K562 (cell line): ENCODE measurements around the gene MAST3. TPM values are rescaled to one million over a fixed set of nuclear protein-coding genes. Genes with fewer than 3 reads are reported as not detected.

Experiments used
- BACH1 ChIP-seq: fragments of 200-800 bp; sonication (Bioruptor generic); IDR thresholded peaks from 2 replicates; pipeline ENCODE4 v1.6.1; 2016; ENCODE audit warnings: missing genetic modification characterization, missing compliant biosample characterization
- BCL6 ChIP-seq: fragments of 250-450 bp; sonication (Bioruptor Pico); IDR thresholded peaks from 2 replicates; pipeline ENCODE4 v1.4.0; 2020
- CBX3 ChIP-seq, 2 experiments: IDR thresholded peaks; 1 replicate in 1 of 2; 2 replicates in 1 of 2; pipeline ENCODE4 v1.6.1; 2012; ENCODE audit warnings: inconsistent platforms in 2 of 2, low read length in 2 of 2, borderline replicate concordance in 1 of 2, control low read depth in 1 of 2
- DPF2 ChIP-seq: fragments of 450-650 bp; IDR thresholded peaks from 2 replicates; pipeline ENCODE4 v1.6.1; 2016
- LEF1 ChIP-seq: fragments of 450-650 bp; IDR thresholded peaks from 2 replicates; pipeline ENCODE4 v1.6.1; 2016; ENCODE audit warnings: mild to moderate bottlenecking
- MBD2 ChIP-seq: sonication (generic); IDR thresholded peaks from 2 replicates; pipeline ENCODE4 v1.6.1; 2016; ENCODE audit warnings: low read depth, borderline replicate concordance
- MYC ChIP-seq, 2 experiments: fragments of 250-450 bp in 1 of 2; sonication (Bioruptor Pico) in 1 of 2; IDR thresholded peaks; 2 replicates each; pipeline versions ENCODE4 v1.5.1 to v1.6.1; 2012 to 2021; ENCODE audit warnings: low read depth in 2 of 2, borderline replicate concordance in 1 of 2, improper control_type of control experiment in 1 of 2, low read length in 1 of 2, mild to moderate bottlenecking in 1 of 2, moderate library complexity in 1 of 2
- RNF2 ChIP-seq: sonication (generic); IDR thresholded peaks from 2 replicates; pipeline ENCODE4 v1.6.1; 2016
- SRSF9 ChIP-seq: fragments of 200-400 bp; formaldehyde crosslinking; IDR thresholded peaks from 2 replicates; pipeline ENCODE4 v1.6.1; 2017; ENCODE audit warnings: low read depth, low read length, borderline replicate concordance
- YBX1 ChIP-seq: fragments of 450-650 bp; IDR thresholded peaks from 2 replicates; pipeline ENCODE4 v1.7.1; 2016; ENCODE audit warnings: mild to moderate bottlenecking
- ZNF12 ChIP-seq: sonication (generic); formaldehyde crosslinking; IDR thresholded peaks from 2 replicates; pipeline ENCODE4 v1.4.0; 2020; ENCODE audit warnings: mild to moderate bottlenecking, missing genetic modification reagents
- ZNF583 ChIP-seq: fragments of 250-450 bp; sonication (Bioruptor Pico); IDR thresholded peaks from 2 replicates; pipeline ENCODE4 v1.4.0; 2020
- polyA plus RNA-seq, 8 experiments: library from polyadenylated mRNA; depleted of rRNA in 4 of 8; stranded (reverse) in 5 of 8; unstranded in 3 of 8; fragments of >200 nt; fragmentation: Nextera tagmentation in 2 of 8; fragmentation: Illumina TruSeq in 1 of 8; extraction: Ambion mirVana in 2 of 8; extraction: Trizol in 1 of 8; gene quantifications; 2 replicates each; pipeline versions ENCODE4 v1.2.1 to v1.2.3, GENCODE V29; 2011 to 2014; ENCODE audit warnings: inconsistent platforms in 1 of 8, missing spikeins in 1 of 8
- total RNA-seq, 7 experiments: library from RNA; depleted of rRNA in 6 of 7; stranded (reverse); fragments of >200 nt in 6 of 7; fragmentation: Illumina TruSeq in 2 of 7; extraction: Trizol in 2 of 7; gene quantifications; 2 replicates each; pipeline versions ENCODE4 v1.2.1 to v1.2.3, GENCODE V29; 2011 to 2021; ENCODE audit warnings: low replicate concordance in 1 of 7
- TF ChIP-seq, protein P1 (sequence below): fragments of 250-450 bp; sonication (Bioruptor Pico); IDR thresholded peaks from 2 replicates; pipeline ENCODE4 v1.6.1; 2021; ENCODE audit warnings: mild to moderate bottlenecking
- TF ChIP-seq, protein P2 (sequence below): IDR thresholded peaks from 2 replicates; pipeline ENCODE4 v1.6.1; 2012; ENCODE audit warnings: low read depth, low read length, improper control_type of control experiment, borderline replicate concordance
- TF ChIP-seq, protein P3 (sequence below): fragments of 200-400 bp; formaldehyde crosslinking; IDR thresholded peaks from 2 replicates; pipeline ENCODE4 v1.6.1; 2017; ENCODE audit warnings: mild to moderate bottlenecking, low read depth, low read length, moderate library complexity
- TF ChIP-seq, protein P4 (sequence below): fragments of 250-450 bp; sonication (Bioruptor Pico); IDR thresholded peaks from 2 replicates; pipeline ENCODE4 v1.8.0; 2021; ENCODE audit warnings: moderate library complexity, mild to moderate bottlenecking, inconsistent platforms
- TF ChIP-seq, protein P5 (sequence below): IDR thresholded peaks from 2 replicates; pipeline ENCODE4 v1.6.1; 2014; ENCODE audit warnings: antibody characterized with exemption
- TF ChIP-seq, protein P6 (sequence below): fragments of 150-350 bp; conservative IDR thresholded peaks from 2 replicates; pipeline ENCODE4 v1.6.1; 2014; ENCODE audit warnings: low read length

Gene MAST3
- total and polyA plus RNA-seq, 9 of the 15 experiments (the other 6 are each of a cell fraction or from before 2014, with no cell fraction given), result 0.94 to 9.9 (median 2.4) TPM

DNA sequence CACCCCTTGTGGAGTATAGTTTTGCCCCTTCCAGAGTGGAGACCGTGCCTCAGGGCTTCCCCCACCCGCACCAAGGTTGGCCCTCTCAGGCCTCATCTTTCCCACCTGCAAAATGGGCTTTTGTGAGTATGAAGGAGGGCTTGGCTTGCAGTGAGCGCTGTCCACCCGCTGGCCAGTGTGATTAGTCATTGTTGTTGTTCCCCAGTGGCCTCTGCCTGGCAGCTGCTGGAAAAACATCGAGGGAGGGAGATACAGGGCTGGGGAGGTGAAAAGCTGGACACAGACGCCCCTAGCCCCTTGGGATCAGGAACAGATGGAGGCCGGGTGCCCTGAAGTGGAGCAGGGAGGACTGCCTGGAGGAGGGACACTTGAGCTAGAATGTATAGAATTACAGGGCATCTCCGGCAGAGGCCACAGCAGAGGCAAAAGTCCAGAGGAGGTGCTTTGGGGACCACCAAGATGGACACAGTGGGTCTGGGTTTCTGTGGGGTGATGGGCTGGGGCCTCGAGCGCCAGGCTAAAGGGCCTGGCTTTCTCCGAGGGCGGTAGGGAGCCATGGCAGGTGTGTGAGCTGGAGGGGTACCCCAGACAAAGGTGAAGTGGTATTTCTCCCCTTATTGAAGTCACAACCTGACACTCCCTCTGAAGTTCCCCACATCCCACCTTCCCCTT lies 6.9 kb upstream of the MAST3 start (continued):
- TF ChIP-seq, protein P1, sequence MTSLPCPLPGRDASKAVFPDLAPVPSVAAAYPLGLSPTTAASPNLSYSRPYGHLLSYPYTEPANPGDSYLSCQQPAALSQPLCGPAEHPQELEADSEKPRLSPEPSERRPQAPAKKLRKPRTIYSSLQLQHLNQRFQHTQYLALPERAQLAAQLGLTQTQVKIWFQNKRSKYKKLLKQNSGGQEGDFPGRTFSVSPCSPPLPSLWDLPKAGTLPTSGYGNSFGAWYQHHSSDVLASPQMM (CRISPR knock-in tag), result no peak
- TF ChIP-seq, protein P2, sequence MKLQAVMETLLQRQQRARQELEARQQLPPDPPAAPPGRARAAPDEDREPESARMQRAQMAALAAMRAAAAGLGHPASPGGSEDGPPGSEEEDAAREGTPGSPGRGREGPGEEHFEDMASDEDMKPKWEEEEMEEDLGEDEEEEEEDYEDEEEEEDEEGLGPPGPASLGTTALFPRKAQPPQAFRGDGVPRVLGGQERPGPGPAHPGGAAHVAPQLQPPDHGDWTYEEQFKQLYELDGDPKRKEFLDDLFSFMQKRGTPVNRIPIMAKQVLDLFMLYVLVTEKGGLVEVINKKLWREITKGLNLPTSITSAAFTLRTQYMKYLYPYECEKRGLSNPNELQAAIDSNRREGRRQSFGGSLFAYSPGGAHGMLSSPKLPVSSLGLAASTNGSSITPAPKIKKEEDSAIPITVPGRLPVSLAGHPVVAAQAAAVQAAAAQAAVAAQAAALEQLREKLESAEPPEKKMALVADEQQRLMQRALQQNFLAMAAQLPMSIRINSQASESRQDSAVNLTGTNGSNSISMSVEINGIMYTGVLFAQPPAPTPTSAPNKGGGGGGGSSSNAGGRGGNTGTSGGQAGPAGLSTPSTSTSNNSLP, result no peak
- TF ChIP-seq ZNF12 (CRISPR knock-in tag), result no peak
- TF ChIP-seq, protein P3, sequence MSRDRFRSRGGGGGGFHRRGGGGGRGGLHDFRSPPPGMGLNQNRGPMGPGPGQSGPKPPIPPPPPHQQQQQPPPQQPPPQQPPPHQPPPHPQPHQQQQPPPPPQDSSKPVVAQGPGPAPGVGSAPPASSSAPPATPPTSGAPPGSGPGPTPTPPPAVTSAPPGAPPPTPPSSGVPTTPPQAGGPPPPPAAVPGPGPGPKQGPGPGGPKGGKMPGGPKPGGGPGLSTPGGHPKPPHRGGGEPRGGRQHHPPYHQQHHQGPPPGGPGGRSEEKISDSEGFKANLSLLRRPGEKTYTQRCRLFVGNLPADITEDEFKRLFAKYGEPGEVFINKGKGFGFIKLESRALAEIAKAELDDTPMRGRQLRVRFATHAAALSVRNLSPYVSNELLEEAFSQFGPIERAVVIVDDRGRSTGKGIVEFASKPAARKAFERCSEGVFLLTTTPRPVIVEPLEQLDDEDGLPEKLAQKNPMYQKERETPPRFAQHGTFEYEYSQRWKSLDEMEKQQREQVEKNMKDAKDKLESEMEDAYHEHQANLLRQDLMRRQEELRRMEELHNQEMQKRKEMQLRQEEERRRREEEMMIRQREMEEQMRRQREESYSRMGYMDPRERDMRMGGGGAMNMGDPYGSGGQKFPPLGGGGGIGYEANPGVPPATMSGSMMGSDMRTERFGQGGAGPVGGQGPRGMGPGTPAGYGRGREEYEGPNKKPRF, result no peak
- no peak for TF ChIP-seq ZNF583 (CRISPR knock-in tag)
- no peak for TF ChIP-seq MYC (IDR thresholded peaks at IDR 0.05; ENCODE audit: low read depth, low read length)
- TF ChIP-seq MYC (CRISPR knock-in tag; IDR thresholded peaks at IDR 0.05; ENCODE audit: borderline replicate concordance, low read depth), result peak; percentile 35; the same call in 1 of the 2 replicates
- TF ChIP-seq, protein P4, sequence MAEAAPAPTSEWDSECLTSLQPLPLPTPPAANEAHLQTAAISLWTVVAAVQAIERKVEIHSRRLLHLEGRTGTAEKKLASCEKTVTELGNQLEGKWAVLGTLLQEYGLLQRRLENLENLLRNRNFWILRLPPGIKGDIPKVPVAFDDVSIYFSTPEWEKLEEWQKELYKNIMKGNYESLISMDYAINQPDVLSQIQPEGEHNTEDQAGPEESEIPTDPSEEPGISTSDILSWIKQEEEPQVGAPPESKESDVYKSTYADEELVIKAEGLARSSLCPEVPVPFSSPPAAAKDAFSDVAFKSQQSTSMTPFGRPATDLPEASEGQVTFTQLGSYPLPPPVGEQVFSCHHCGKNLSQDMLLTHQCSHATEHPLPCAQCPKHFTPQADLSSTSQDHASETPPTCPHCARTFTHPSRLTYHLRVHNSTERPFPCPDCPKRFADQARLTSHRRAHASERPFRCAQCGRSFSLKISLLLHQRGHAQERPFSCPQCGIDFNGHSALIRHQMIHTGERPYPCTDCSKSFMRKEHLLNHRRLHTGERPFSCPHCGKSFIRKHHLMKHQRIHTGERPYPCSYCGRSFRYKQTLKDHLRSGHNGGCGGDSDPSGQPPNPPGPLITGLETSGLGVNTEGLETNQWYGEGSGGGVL, result no peak
- TF ChIP-seq, protein P5, sequence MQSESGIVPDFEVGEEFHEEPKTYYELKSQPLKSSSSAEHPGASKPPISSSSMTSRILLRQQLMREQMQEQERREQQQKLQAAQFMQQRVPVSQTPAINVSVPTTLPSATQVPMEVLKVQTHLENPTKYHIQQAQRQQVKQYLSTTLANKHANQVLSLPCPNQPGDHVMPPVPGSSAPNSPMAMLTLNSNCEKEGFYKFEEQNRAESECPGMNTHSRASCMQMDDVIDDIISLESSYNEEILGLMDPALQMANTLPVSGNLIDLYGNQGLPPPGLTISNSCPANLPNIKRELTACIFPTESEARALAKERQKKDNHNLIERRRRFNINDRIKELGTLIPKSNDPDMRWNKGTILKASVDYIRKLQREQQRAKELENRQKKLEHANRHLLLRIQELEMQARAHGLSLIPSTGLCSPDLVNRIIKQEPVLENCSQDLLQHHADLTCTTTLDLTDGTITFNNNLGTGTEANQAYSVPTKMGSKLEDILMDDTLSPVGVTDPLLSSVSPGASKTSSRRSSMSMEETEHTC, result no peak
- no peak for TF ChIP-seq LEF1
- TF ChIP-seq, protein P6, sequence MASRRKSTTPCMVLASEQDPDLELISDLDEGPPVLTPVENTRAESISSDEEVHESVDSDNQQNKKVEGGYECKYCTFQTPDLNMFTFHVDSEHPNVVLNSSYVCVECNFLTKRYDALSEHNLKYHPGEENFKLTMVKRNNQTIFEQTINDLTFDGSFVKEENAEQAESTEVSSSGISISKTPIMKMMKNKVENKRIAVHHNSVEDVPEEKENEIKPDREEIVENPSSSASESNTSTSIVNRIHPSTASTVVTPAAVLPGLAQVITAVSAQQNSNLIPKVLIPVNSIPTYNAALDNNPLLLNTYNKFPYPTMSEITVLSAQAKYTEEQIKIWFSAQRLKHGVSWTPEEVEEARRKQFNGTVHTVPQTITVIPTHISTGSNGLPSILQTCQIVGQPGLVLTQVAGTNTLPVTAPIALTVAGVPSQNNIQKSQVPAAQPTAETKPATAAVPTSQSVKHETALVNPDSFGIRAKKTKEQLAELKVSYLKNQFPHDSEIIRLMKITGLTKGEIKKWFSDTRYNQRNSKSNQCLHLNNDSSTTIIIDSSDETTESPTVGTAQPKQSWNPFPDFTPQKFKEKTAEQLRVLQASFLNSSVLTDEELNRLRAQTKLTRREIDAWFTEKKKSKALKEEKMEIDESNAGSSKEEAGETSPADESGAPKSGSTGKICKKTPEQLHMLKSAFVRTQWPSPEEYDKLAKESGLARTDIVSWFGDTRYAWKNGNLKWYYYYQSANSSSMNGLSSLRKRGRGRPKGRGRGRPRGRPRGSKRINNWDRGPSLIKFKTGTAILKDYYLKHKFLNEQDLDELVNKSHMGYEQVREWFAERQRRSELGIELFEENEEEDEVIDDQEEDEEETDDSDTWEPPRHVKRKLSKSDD, result no peak
- peak; percentile 49 to 65; a peak in 2 of 3 replicates for TF ChIP-seq CBX3 (IDR thresholded peaks at IDR 0.05; ENCODE audit: borderline replicate concordance in 1 of 2, low read length in 2 of 2)
- no peak for TF ChIP-seq BACH1 (tag)
- no peak for TF ChIP-seq BCL6
- TF ChIP-seq MBD2, result no peak
- no peak for TF ChIP-seq RNF2
- TF ChIP-seq DPF2, result peak; percentile 55
- no peak for TF ChIP-seq SRSF9
- no peak for TF ChIP-seq YBX1
